K562 (cell line): ENCODE results near the gene ERCC1. TPM values are rescaled to one million over a fixed set of nuclear protein-coding genes. Genes with fewer than 3 reads are reported as not detected.

ENCODE experiments used
- BHLHE40 ChIP-seq: IDR thresholded peaks from 2 replicates; pipeline ENCODE4 v1.6.1; 2011; ENCODE audit warnings: low read length, improper control_type of control experiment
- CBX2 ChIP-seq: fragments of 200-600 bp; sonication (generic); IDR thresholded peaks from one replicate; pipeline ENCODE4 v1.6.1; 2012; ENCODE audit warnings: mild to moderate bottlenecking, low read length, inconsistent platforms; ENCODE audit not compliant: insufficient read depth, poor library complexity, severe bottlenecking
- ELK1 ChIP-seq: sonication (generic); formaldehyde crosslinking; IDR thresholded peaks from 2 replicates; pipeline ENCODE4 v1.8.1; 2022; ENCODE audit warnings: missing genetic modification reagents
- ESRRA ChIP-seq: fragments of 450-650 bp; IDR thresholded peaks from 2 replicates; pipeline ENCODE4 v1.6.1; 2014; ENCODE audit warnings: low read depth, mild to moderate bottlenecking, moderate library complexity, borderline replicate concordance
- HLTF ChIP-seq: fragments of 450-650 bp; IDR thresholded peaks from 2 replicates; pipeline ENCODE4 v1.6.1; 2016
- ID3 ChIP-seq, 2 experiments: fragments of 250-450 bp in 1 of 2; fragments of 450-650 bp in 1 of 2; sonication (Bioruptor Pico) in 1 of 2; IDR thresholded peaks; 2 replicates each; pipeline versions ENCODE4 v1.6.1 to v1.8.0; 2016 to 2021; ENCODE audit warnings: mild to moderate bottlenecking in 2 of 2, moderate library complexity in 2 of 2, missing compliant biosample characterization in 1 of 2, missing genetic modification characterization in 1 of 2
- IRF9 ChIP-seq: fragments of 450-650 bp; IDR thresholded peaks from 2 replicates; pipeline ENCODE4 v1.6.1; 2016; ENCODE audit warnings: missing biosample characterization, missing genetic modification characterization
- JUN ChIP-seq, 2 experiments: sonication (generic) in 1 of 2; formaldehyde crosslinking in 1 of 2; IDR thresholded peaks; 2 replicates each; pipeline versions ENCODE4 v1.6.1 to v1.8.0; 2012 to 2022; ENCODE audit warnings: borderline replicate concordance in 2 of 2, mild to moderate bottlenecking in 2 of 2, improper control_type of control experiment in 1 of 2, low read depth in 1 of 2, low read length in 1 of 2, missing genetic modification reagents in 1 of 2
- LEF1 ChIP-seq: fragments of 450-650 bp; IDR thresholded peaks from 2 replicates; pipeline ENCODE4 v1.6.1; 2016; ENCODE audit warnings: mild to moderate bottlenecking
- MECOM ChIP-seq: fragments of 250-450 bp; sonication (Bioruptor Pico); IDR thresholded peaks from 2 replicates; pipeline ENCODE4 v1.8.0; 2022; ENCODE audit warnings: inconsistent platforms
- MTA3 ChIP-seq: fragments of 450-650 bp; formaldehyde crosslinking; IDR thresholded peaks from 2 replicates; pipeline ENCODE4 v1.6.1; 2017; ENCODE audit warnings: mild to moderate bottlenecking, borderline replicate concordance
- MYBL2 ChIP-seq, 2 experiments: fragments of 450-650 bp in 1 of 2; sonication (generic) in 1 of 2; formaldehyde crosslinking in 1 of 2; IDR thresholded peaks; 2 replicates each; pipeline versions ENCODE4 v1.6.1 to v1.8.1; 2017 to 2022; ENCODE audit warnings: borderline replicate concordance in 1 of 2, inconsistent platforms in 1 of 2, low read depth in 1 of 2, mild to moderate bottlenecking in 1 of 2, missing genetic modification reagents in 1 of 2, moderate library complexity in 1 of 2
- NR1H2 ChIP-seq: sonication (generic); formaldehyde crosslinking; IDR thresholded peaks from 2 replicates; pipeline ENCODE4 v1.4.0; 2020; ENCODE audit warnings: mild to moderate bottlenecking, missing genetic modification reagents
- PHB ChIP-seq: fragments of 250-450 bp; sonication (Bioruptor Pico); IDR thresholded peaks from 2 replicates; pipeline ENCODE4 v1.5.0; 2021
- POLR2B ChIP-seq: fragments of 450-650 bp; IDR thresholded peaks from 2 replicates; pipeline ENCODE4 v1.6.1; 2018; ENCODE audit warnings: low read depth; ENCODE audit not compliant: partially characterized antibody
- RBM39 ChIP-seq: fragments of 200-400 bp; formaldehyde crosslinking; optimal IDR thresholded peaks from 2 replicates; pipeline ENCODE3; 2018; ENCODE audit warnings: low read depth, low read length
- RUNX1 ChIP-seq: sonication (generic); IDR thresholded peaks from 2 replicates; pipeline ENCODE4 v1.6.1; 2016; ENCODE audit warnings: antibody characterized with exemption, low read depth
- SMAD1 ChIP-seq: fragments of 150-350 bp; IDR thresholded peaks from 2 replicates; pipeline ENCODE4 v1.6.1; 2014; ENCODE audit warnings: low read length, low read depth; ENCODE audit not compliant: partially characterized antibody
- TCF15 ChIP-seq: fragments of 250-450 bp; sonication (Bioruptor Pico); IDR thresholded peaks from 2 replicates; pipeline ENCODE4 v1.8.0; 2022; ENCODE audit warnings: moderate library complexity, mild to moderate bottlenecking, inconsistent platforms
- ZBTB9 ChIP-seq: fragments of 450-650 bp; formaldehyde crosslinking; IDR thresholded peaks from 2 replicates; pipeline ENCODE4 v1.4.0; 2020; ENCODE audit warnings: mild to moderate bottlenecking, moderate library complexity
- ZC3H8 ChIP-seq: fragments of 450-650 bp; IDR thresholded peaks from 2 replicates; pipeline ENCODE4 v1.6.1; 2017
- ZNF133 ChIP-seq: fragments of 250-450 bp; sonication (Bioruptor Pico); IDR thresholded peaks from 2 replicates; pipeline ENCODE4 v1.4.0; 2020; ENCODE audit warnings: mild to moderate bottlenecking
- ZNF197 ChIP-seq: fragments of 200-800 bp; sonication (Bioruptor generic); IDR thresholded peaks from 2 replicates; pipeline ENCODE4 v1.6.1; 2016; ENCODE audit warnings: low read depth, missing genetic modification characterization, missing compliant biosample characterization
- ZNF239 ChIP-seq: fragments of 250-450 bp; sonication (Bioruptor Pico); IDR thresholded peaks from 2 replicates; pipeline ENCODE4 v1.4.0; 2020; ENCODE audit warnings: mild to moderate bottlenecking
- ZNF324 ChIP-seq: fragments of 250-450 bp; sonication (Bioruptor Pico); IDR thresholded peaks from 2 replicates; pipeline ENCODE4 v1.4.0; 2020; ENCODE audit warnings: mild to moderate bottlenecking
- ZNF583 ChIP-seq: fragments of 250-450 bp; sonication (Bioruptor Pico); IDR thresholded peaks from 2 replicates; pipeline ENCODE4 v1.4.0; 2020
- ZNF785 ChIP-seq: fragments of 250-450 bp; sonication (Bioruptor Pico); IDR thresholded peaks from 2 replicates; pipeline ENCODE4 v1.4.0; 2020; ENCODE audit warnings: mild to moderate bottlenecking
- polyA plus RNA-seq, 8 experiments: library from polyadenylated mRNA; depleted of rRNA in 4 of 8; stranded (reverse) in 5 of 8; unstranded in 3 of 8; fragments of >200 nt; fragmentation: Nextera tagmentation in 2 of 8; fragmentation: Illumina TruSeq in 1 of 8; extraction: Ambion mirVana in 2 of 8; extraction: Trizol in 1 of 8; gene quantifications; 2 replicates each; pipeline versions ENCODE4 v1.2.1 to v1.2.3, GENCODE V29; 2011 to 2014; ENCODE audit warnings: inconsistent platforms in 1 of 8, missing spikeins in 1 of 8
- total RNA-seq, 7 experiments: library from RNA; depleted of rRNA in 6 of 7; stranded (reverse); fragments of >200 nt in 6 of 7; fragmentation: Illumina TruSeq in 2 of 7; extraction: Trizol in 2 of 7; gene quantifications; 2 replicates each; pipeline versions ENCODE4 v1.2.1 to v1.2.3, GENCODE V29; 2011 to 2021; ENCODE audit warnings: low replicate concordance in 1 of 7

Gene ERCC1
- total and polyA plus RNA-seq, 9 of the 15 experiments (the other 6 are each of a cell fraction or from before 2014, with no cell fraction given), result 9.3 to 92.6 (median 60.0) TPM

- TF ChIP-seq NR1H2 (CRISPR knock-in tag) (no peak), ZC3H8 (no peak), ZNF239 (CRISPR knock-in tag) (no peak), POLR2B (no peak), ZNF133 (no peak), ZNF324 (CRISPR knock-in tag) (no peak), HLTF (no peak), ID3 (CRISPR knock-in tag; IDR thresholded peaks at IDR 0.05) (no peak), ID3 (tag; IDR thresholded peaks at IDR 0.05) (peak; percentile 49; the same call in 1 of the 2 replicates), RBM39 (no peak), CBX2 (no peak), ZNF197 (CRISPR knock-in tag) (no peak), LEF1 (no peak), SMAD1 (no peak), ZNF785 (CRISPR knock-in tag) (no peak), MYBL2 (IDR thresholded peaks at IDR 0.05; ENCODE audit: low read depth) (no peak), MYBL2 (CRISPR knock-in tag; IDR thresholded peaks at IDR 0.05; ENCODE audit: borderline replicate concordance) (no peak), IRF9 (tag) (no peak), BHLHE40 (no peak), RUNX1 (no peak), MECOM (CRISPR knock-in tag) (no peak; the same call in 1 of the 2 replicates), JUN (IDR thresholded peaks at IDR 0.05; ENCODE audit: borderline replicate concordance, low read depth, low read length) (no peak), JUN (CRISPR knock-in tag; IDR thresholded peaks at IDR 0.05; ENCODE audit: borderline replicate concordance) (no peak; the same call in 1 of the 2 replicates), MTA3 (no peak), PHB (no peak), ESRRA (no peak), TCF15 (no peak), ZNF583 (CRISPR knock-in tag) (no peak), ZBTB9 (CRISPR knock-in tag) (no peak), ELK1 (CRISPR knock-in tag) (no peak)
Observed at GRCh38 chr19:45442408-45442777, 18.7 kb upstream of the ERCC1 start (continued).
